A673 (cell line): ENCODE data around the gene KCNMA1.

ENCODE experiments used
- EZH2 ChIP-seq: fragments of 200-600 bp; sonication (generic); IDR thresholded peaks from 2 replicates; pipeline ENCODE4 v1.6.1; 2017; ENCODE audit warnings: borderline replicate concordance, low read depth, mild to moderate bottlenecking, mixed read lengths, antibody characterized with exemption, low read length; ENCODE audit not compliant: poor library complexity, severe bottlenecking
- TF ChIP-seq, protein P1 (sequence below): fragments of 300-800, 200-600 bp; sonication (generic); conservative IDR thresholded peaks from 2 replicates; pipeline ENCODE4 v1.5.1; 2017; ENCODE audit warnings: low read depth, mild to moderate bottlenecking, antibody characterized with exemption, low read length, moderate library complexity, mixed read lengths

DNA sequence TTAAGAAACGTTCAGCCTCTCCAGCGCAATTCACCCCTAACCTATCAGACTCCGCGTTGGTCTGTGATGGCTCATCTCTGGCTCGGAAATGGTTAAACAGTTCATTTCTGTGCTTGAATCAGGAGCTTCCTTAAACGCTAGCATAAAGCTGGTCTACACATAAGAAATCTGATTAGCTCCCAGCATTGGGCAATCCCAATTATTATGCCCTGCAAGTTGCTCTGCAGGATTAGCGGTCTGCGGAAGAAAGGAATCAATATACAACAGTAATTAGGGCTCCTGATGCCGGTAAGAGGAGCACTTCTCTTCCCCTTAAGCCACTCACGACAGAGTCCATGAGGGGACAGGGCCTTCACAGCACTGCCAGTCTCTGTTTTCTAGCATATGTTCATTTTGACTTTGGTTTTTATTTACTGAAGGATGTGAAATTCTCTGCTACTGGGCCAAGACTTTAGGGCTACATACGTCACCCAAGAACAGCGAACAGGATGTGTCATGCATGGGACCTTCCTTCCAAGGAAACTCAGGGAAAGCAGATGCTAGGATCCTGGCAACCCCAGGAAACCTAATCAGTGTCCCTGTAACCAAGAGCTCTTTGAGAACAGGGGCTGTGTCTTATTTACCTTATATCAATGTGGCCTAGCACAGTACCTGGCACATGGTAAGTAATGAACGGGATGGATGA lies 324.4 kb downstream of the KCNMA1 start:
- TF ChIP-seq, protein P1, sequence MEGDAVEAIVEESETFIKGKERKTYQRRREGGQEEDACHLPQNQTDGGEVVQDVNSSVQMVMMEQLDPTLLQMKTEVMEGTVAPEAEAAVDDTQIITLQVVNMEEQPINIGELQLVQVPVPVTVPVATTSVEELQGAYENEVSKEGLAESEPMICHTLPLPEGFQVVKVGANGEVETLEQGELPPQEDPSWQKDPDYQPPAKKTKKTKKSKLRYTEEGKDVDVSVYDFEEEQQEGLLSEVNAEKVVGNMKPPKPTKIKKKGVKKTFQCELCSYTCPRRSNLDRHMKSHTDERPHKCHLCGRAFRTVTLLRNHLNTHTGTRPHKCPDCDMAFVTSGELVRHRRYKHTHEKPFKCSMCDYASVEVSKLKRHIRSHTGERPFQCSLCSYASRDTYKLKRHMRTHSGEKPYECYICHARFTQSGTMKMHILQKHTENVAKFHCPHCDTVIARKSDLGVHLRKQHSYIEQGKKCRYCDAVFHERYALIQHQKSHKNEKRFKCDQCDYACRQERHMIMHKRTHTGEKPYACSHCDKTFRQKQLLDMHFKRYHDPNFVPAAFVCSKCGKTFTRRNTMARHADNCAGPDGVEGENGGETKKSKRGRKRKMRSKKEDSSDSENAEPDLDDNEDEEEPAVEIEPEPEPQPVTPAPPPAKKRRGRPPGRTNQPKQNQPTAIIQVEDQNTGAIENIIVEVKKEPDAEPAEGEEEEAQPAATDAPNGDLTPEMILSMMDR = no peak
- TF ChIP-seq EZH2 = no peak
